Bronchial epithelial cell (primary cell): ENCODE results near the gene FNDC4. TPM values are rescaled to one million over a fixed set of nuclear protein-coding genes. Genes with fewer than 3 reads are reported as not detected.

Experiments
- DNase-seq: peaks from one replicate; pipeline ENCODE4 v3.0.0-alpha.2; 2010; ENCODE audit warnings: low read depth
- FAIRE-seq: peaks from 2 replicates; lab custom pipeline; 2011; peaks lifted over from hg19 to GRCh38; lab: Jason Lieb, UNC
- H3K27me3 ChIP-seq: 2 replicates; pipeline ENCODE4 v1.5.1; 2011; ENCODE audit warnings: low read length; ENCODE audit not compliant: control insufficient read depth, insufficient read depth
- H3K36me3 ChIP-seq: 2 replicates; pipeline ENCODE4 v1.5.1; 2011; ENCODE audit warnings: low read length; ENCODE audit not compliant: control insufficient read depth, insufficient read depth
- H3K4me3 ChIP-seq: 2 replicates; pipeline ENCODE4 v1.5.1; 2011; ENCODE audit warnings: mild to moderate bottlenecking, low read depth, low read length, control low read depth
- CTCF ChIP-seq: IDR thresholded peaks from 2 replicates; pipeline ENCODE4 v1.5.1; 2011; ENCODE audit warnings: mild to moderate bottlenecking, moderate library complexity, low read length, control low read depth, inconsistent platforms; ENCODE audit not compliant: insufficient read depth, severe bottlenecking
- total RNA-seq: library from RNA; depleted of rRNA; stranded (reverse); fragments of >200 nt; gene quantifications from 2 replicates; pipeline ENCODE4 v1.2.1, GENCODE V29; 2014

FNDC4 gene
- total RNA-seq, 1 donor from 2014 or later, result 7.6 TPM

GRCh38 chr2:27496357-27497287 is 1.6 kb upstream of the FNDC4 start, which contains the start of gene GCKR:
GCKR (plus strand) TSS chr2:27496839; CDS start chr2:27496905, 66 bp downstream.
- no peak for TF ChIP-seq CTCF
- DNase-seq (peak; percentile 59), FAIRE-seq (no peak)
- Histone ChIP-seq H3K4me3 (no peak within 1 kb of the TSS), H3K27me3 (no peaks in the 10 kb centered on the region), H3K36me3 (no peaks in the 10 kb centered on the region)

- DNase-seq, result no peak
- no peak overlapping the region for H3K4me3 ChIP-seq
- no peak for TF ChIP-seq CTCF
- no peaks in the 10 kb centered on the region for H3K27me3 ChIP-seq
- H3K36me3 ChIP-seq, result no peaks in the 10 kb centered on the region
- FAIRE-seq, result no peak
Measured at GRCh38 chr2:27495840-27496356, 898 bp upstream of the FNDC4 start.

- no peak for DNase-seq
- Histone ChIP-seq H3K4me3 (peak overlapping the region; percentile 55), H3K27me3 (no peaks in the 10 kb centered on the region), H3K36me3 (no peaks in the 10 kb centered on the region)
- no peak for TF ChIP-seq CTCF
- no peak for FAIRE-seq
Measured at GRCh38 chr2:27494284-27494943, 586 bp downstream of the FNDC4 start.

- DNase-seq, result no peak
- FAIRE-seq, result no peak
- H3K4me3 ChIP-seq, result no peak overlapping the region
Measured at GRCh38 chr2:27493948-27494283, 1.1 kb downstream of the FNDC4 start.

GRCh38 chr2:27492557-27492956 is 2.4 kb downstream of the FNDC4 start:
- no peak for TF ChIP-seq CTCF
- no peaks in the 10 kb centered on the region for H3K27me3 ChIP-seq
- DNase-seq, result no peak
- H3K36me3 ChIP-seq, result no peaks in the 10 kb centered on the region
- FAIRE-seq, result no peak
- no peak overlapping the region for H3K4me3 ChIP-seq

More at GRCh38 chr2:27493948-27494283, 1.1 kb downstream of the FNDC4 start:
- H3K36me3 ChIP-seq, result no peaks in the 10 kb centered on the region
- H3K27me3 ChIP-seq, result no peaks in the 10 kb centered on the region
- TF ChIP-seq CTCF, result no peak
